Liver (tissue), 9 donors: Measurements from ENCODE around the gene VSIG2. TPM values are rescaled to one million over a fixed set of nuclear protein-coding genes. Genes with fewer than 3 reads are reported as not detected.

Source experiments
- DNase-seq: peaks from one replicate; pipeline ENCODE4 v3.0.0-alpha.2; 2017; ENCODE audit warnings: low spot score
- H3K27ac ChIP-seq, 2 donors: one replicate each; pipeline ENCODE4 v1.7.0; 2013; ENCODE audit warnings: inconsistent platforms in 2 of 2, low read length in 2 of 2, control low read depth in 1 of 2, low read depth in 1 of 2, mild to moderate bottlenecking in 1 of 2
- H3K27me3 ChIP-seq, 4 donors: one replicate each; pipeline versions ENCODE4 v1.6.1 to v1.7.0; 2013; ENCODE audit warnings: low read length in 3 of 4, inconsistent platforms in 1 of 4, mild to moderate bottlenecking in 1 of 4, moderate library complexity in 1 of 4; ENCODE audit not compliant: control insufficient read depth in 4 of 4, insufficient read depth in 4 of 4
- H3K36me3 ChIP-seq, 4 donors: one replicate each; pipeline versions ENCODE4 v1.6.1 to v1.7.0; 2013; ENCODE audit warnings: low read length in 3 of 4, mild to moderate bottlenecking in 3 of 4, low read depth in 1 of 4, moderate library complexity in 1 of 4; ENCODE audit not compliant: control insufficient read depth in 4 of 4, insufficient read depth in 3 of 4
- H3K4me1 ChIP-seq, 4 donors: one replicate each; pipeline versions ENCODE4 v1.6.1 to v1.7.0; 2013; ENCODE audit warnings: low read length in 3 of 4, mild to moderate bottlenecking in 3 of 4, moderate library complexity in 1 of 4; ENCODE audit not compliant: control insufficient read depth in 4 of 4, insufficient read depth in 4 of 4
- H3K4me3 ChIP-seq, 3 donors: one replicate each; pipeline versions ENCODE4 v1.6.1 to v1.7.0; 2013; ENCODE audit warnings: low read length in 3 of 3, control low read depth in 1 of 3, low read depth in 1 of 3, mild to moderate bottlenecking in 1 of 3
- H3K9ac ChIP-seq, 2 donors: one replicate each; pipeline ENCODE4 v1.7.0; 2013; ENCODE audit warnings: low read length in 2 of 2, mild to moderate bottlenecking in 2 of 2, moderate library complexity in 2 of 2, control low read depth in 1 of 2, low read depth in 1 of 2
- H3K9me3 ChIP-seq, 4 donors: one replicate each; pipeline versions ENCODE4 v1.6.1 to v1.7.0; 2013; ENCODE audit warnings: low read length in 3 of 4; ENCODE audit not compliant: control insufficient read depth in 4 of 4
- EGR1 ChIP-seq, 2 donors: IDR thresholded peaks; 2 replicates each; pipeline ENCODE4 v1.6.1; 2016 to 2018; ENCODE audit warnings: antibody characterized with exemption in 2 of 2, low read depth in 2 of 2
- FOXA1 ChIP-seq: IDR thresholded peaks from 2 replicates; pipeline ENCODE4 v1.6.1; 2016; ENCODE audit warnings: antibody characterized with exemption
- GABPA ChIP-seq, 2 donors: IDR thresholded peaks in 1 of 2; conservative IDR thresholded peaks in 1 of 2; 2 replicates each; pipeline ENCODE4 v1.6.1; 2016; ENCODE audit warnings: antibody characterized with exemption in 2 of 2, mild to moderate bottlenecking in 1 of 2, moderate library complexity in 1 of 2
- HNF4A ChIP-seq, 2 donors: conservative IDR thresholded peaks; 2 replicates each; pipeline ENCODE4 v1.6.1; 2016; ENCODE audit warnings: antibody characterized with exemption in 2 of 2, mild to moderate bottlenecking in 2 of 2
- HNF4G ChIP-seq: IDR thresholded peaks from 2 replicates; pipeline ENCODE4 v1.6.1; 2016; ENCODE audit warnings: antibody characterized with exemption
- NR2F2 ChIP-seq: IDR thresholded peaks from 2 replicates; pipeline ENCODE4 v1.6.1; 2016; ENCODE audit warnings: antibody characterized with exemption
- RAD21 ChIP-seq, 2 donors: IDR thresholded peaks; 2 replicates each; pipeline ENCODE4 v1.6.1; 2016; ENCODE audit warnings: antibody characterized with exemption in 2 of 2, mild to moderate bottlenecking in 2 of 2
- REST ChIP-seq: IDR thresholded peaks from 2 replicates; pipeline ENCODE4 v1.6.1; 2016; ENCODE audit warnings: antibody characterized with exemption, mild to moderate bottlenecking
- RXRA ChIP-seq, 2 donors: IDR thresholded peaks; 2 replicates each; pipeline ENCODE4 v1.6.1; 2017 to 2018; ENCODE audit warnings: antibody characterized with exemption in 2 of 2, mild to moderate bottlenecking in 1 of 2
- SP1 ChIP-seq: IDR thresholded peaks from 2 replicates; pipeline ENCODE4 v1.6.1; 2018; ENCODE audit warnings: antibody characterized with exemption, mild to moderate bottlenecking
- TAF1 ChIP-seq: conservative IDR thresholded peaks from 2 replicates; pipeline ENCODE4 v1.6.1; 2016; ENCODE audit warnings: antibody characterized with exemption, mild to moderate bottlenecking
- WGBS: extraction: QIAGEN DNeasy Blood & Tissue Kit; methylation state at CpG from one replicate; pipeline ENCODE4 v1.1.7; 2013; 5-methylcytosine and 5-hydroxymethylcytosine counted together
- polyA plus RNA-seq, 2 donors: library from polyadenylated mRNA; stranded (reverse) in 1 of 2; unstranded in 1 of 2; fragments of 200-250 nt in 1 of 2; fragments of >200 nt in 1 of 2; fragmentation: Nextera tagmentation in 1 of 2; extraction: Ambion mirVana in 1 of 2; gene quantifications; one replicate each; pipeline versions ENCODE4 v1.2.1 to v1.2.3, GENCODE V29; 2013 to 2015
- total RNA-seq, 2 donors: library from RNA; depleted of rRNA; stranded (reverse); fragments of >200 nt; gene quantifications; one replicate each; pipeline ENCODE4 v1.2.3, GENCODE V29; 2014
- TF ChIP-seq, protein P1 (sequence below): IDR thresholded peaks from 2 replicates; pipeline ENCODE4 v1.6.1; 2016; ENCODE audit warnings: antibody characterized with exemption
- TF ChIP-seq, protein P2 (sequence below): fragments of 150-350 bp; IDR thresholded peaks from 2 replicates; pipeline ENCODE4 v1.5.1; 2017; ENCODE audit warnings: improper control_type of control experiment, low read depth, low read length; ENCODE audit not compliant: missing input control
- donor health status: healthy.
- donor health status: healthy.
- donor health status: healthy.
- donor health status: healthy.
- donor health status: healthy.

The VSIG2 gene
- total and polyA plus RNA-seq, 4 donors = 0.51 to 1.3 (median 0.75) TPM; not detected in 1

DNA sequence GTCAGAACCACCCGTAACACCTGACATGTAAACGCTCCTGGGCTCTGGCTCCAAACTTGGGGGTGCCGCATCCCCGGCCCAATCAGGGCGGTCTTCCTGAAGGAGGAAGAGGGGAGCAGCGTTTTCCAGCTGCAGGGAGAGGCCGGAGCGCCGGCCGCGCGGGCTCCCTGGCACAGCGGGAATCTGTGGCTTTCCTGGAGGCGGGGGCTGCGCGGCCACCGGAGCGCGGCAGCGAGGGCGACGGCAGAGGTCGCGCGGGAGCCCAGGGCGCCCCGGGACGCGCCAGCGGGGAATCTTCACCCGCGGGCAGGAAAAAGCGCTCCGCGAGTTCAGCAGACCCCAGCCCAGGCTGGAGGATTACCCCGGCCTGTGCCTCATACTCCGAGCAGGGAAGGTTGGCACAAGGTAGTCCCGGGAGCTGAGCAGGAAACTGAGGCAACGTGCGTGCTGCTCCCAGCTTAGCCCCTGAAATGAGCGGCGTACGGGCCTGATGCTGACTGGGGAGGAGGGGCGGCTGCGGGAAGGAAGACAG is 10.6 kb upstream of the VSIG2 start:
- Histone ChIP-seq H3K9ac (peak overlapping the region in 1 of 2 donors; percentile 3), H3K27me3 (peaks cover 0 to 8% (median 5%) of the 10 kb centered on the region in 4 donors), H3K4me1 (peaks cover 18 to 39% (median 22%) of the 10 kb centered on the region in 4 donors), H3K36me3 (peaks cover 0 to 6% (median 5%) of the 10 kb centered on the region in 4 donors), H3K4me3 (peak overlapping the region in 2 of 3 donors; percentile 60 to 68), H3K9me3 (no peaks in the 10 kb centered on the region), H3K27ac (peak overlapping the region; percentile 17 to 39)
- under 1% methylated on average over 45 of the region's 45 CpGs for WGBS
- no peak for DNase-seq
- TF ChIP-seq HNF4A (conservative IDR thresholded peaks at IDR 0.05) (no peak), RAD21 (IDR thresholded peaks at IDR 0.05) (no peak)

DNA sequence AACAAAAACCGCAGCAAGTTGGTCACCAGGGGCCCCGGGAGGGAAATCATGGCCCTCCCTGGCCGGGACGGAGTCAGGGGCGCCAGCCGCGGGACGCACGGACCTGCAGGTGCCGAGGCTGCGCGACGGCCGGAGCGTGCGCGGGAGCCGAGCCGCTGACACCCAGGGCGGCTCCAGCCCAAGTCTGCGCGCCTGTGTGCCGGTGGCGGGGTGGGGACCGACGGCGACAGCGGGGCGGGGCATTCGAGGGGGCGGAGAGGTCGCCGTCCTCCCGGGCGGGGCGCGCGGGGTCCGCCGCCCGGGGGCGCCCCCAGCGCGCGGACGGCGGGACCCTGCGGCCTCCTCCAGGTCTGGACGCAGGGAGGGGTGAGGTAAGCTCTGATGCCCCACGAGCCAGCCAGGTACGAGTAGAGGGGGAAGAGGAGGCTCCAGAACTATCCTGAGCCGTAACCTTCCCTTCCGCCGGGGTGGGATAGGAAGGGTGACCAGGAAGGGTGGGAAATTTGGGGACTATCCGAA is 10.1 kb upstream of the VSIG2 start, which contains the start of gene ESAM:
Gene ESAM, minus strand, starts transcription at position 186 of the 519 bp plus-strand sequence. Its CDS starts 136 bp downstream, at position 50.
- under 1% methylated on average over 55 of the region's 55 CpGs for WGBS
- no peak for TF ChIP-seq RXRA (IDR thresholded peaks at IDR 0.05)
- TF ChIP-seq REST = no peak
- no peak for TF ChIP-seq GABPA (IDR thresholded peaks at IDR 0.05 in 1 of 2, conservative IDR thresholded peaks at IDR 0.05 in 1 of 2)
- no peak for TF ChIP-seq EGR1 (IDR thresholded peaks at IDR 0.05; ENCODE audit: low read depth in 2 of 2)
- TF ChIP-seq HNF4G = no peak
- TF ChIP-seq, protein P1, sequence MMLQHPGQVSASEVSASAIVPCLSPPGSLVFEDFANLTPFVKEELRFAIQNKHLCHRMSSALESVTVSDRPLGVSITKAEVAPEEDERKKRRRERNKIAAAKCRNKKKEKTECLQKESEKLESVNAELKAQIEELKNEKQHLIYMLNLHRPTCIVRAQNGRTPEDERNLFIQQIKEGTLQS = no peak
- TF ChIP-seq SP1 = no peak
- no peak for TF ChIP-seq TAF1
- TF ChIP-seq FOXA1 = no peak
- no peak for TF ChIP-seq HNF4A (conservative IDR thresholded peaks at IDR 0.05)
- H3K4me3 ChIP-seq = peak within 1 kb of the TSS; percentile 42 to 68 (median 60)
- peaks cover 0 to 1% (median under 1%) of the 10 kb centered on the region in 4 donors for H3K36me3 ChIP-seq
- H3K27me3 ChIP-seq = peaks cover 0 to 8% (median 5%) of the 10 kb centered on the region in 4 donors
- H3K9me3 ChIP-seq = no peaks in the 10 kb centered on the region
- H3K9ac ChIP-seq = peak within 1 kb of the TSS; percentile 3 to 43
- no peak for DNase-seq
- peak within 1 kb of the TSS; percentile 82 to 84 for H3K27ac ChIP-seq
- peaks cover 18 to 39% (median 22%) of the 10 kb centered on the region in 4 donors for H3K4me1 ChIP-seq

DNA sequence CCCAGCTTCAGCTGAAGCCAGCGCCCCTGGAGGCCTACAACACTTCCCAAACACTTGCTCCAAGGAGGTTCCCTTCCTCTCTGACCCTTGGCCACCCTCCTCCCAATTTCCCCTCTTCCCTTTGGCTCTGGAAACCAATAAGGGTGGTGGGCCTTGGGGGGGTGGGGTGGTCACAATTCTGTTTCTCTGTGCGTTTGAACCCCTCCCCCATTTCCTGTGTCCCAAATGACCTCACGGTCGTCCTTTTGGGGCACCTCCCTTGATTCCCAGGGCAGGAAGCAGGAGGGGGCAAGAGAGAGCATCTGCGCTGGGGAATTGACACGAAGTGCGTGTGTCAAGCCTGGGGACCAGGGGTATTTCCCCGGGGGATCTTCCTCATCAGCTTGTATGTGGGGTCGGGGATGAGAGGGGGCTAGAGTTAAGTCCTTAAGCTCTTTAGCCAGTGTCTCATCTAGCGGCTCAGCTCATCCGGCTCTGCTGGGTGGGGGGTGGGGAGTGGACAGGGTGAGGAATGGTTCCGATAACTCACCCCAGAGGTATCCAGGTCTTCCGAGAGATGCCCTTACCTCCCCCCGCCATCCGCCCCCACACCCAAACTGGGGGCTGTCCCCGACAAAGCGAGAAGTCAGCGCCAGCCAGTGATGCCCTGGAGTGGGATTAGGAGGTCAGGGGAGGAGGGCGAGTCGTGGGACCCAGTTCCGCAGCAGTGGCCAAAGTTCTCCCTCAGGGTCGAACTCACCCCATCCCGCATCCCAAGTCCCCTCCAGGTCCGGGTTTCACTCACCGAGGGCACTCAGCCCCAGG is 9.4 kb upstream of the VSIG2 start:
- TF ChIP-seq GABPA (IDR thresholded peaks at IDR 0.05 in 1 of 2, conservative IDR thresholded peaks at IDR 0.05 in 1 of 2) (no peak), NR2F2 (peak; percentile 61), TAF1 (no peak), RXRA (IDR thresholded peaks at IDR 0.05) (peak; percentile 8 to 43), HNF4A (conservative IDR thresholded peaks at IDR 0.05) (no peak)
- TF ChIP-seq, protein P2, sequence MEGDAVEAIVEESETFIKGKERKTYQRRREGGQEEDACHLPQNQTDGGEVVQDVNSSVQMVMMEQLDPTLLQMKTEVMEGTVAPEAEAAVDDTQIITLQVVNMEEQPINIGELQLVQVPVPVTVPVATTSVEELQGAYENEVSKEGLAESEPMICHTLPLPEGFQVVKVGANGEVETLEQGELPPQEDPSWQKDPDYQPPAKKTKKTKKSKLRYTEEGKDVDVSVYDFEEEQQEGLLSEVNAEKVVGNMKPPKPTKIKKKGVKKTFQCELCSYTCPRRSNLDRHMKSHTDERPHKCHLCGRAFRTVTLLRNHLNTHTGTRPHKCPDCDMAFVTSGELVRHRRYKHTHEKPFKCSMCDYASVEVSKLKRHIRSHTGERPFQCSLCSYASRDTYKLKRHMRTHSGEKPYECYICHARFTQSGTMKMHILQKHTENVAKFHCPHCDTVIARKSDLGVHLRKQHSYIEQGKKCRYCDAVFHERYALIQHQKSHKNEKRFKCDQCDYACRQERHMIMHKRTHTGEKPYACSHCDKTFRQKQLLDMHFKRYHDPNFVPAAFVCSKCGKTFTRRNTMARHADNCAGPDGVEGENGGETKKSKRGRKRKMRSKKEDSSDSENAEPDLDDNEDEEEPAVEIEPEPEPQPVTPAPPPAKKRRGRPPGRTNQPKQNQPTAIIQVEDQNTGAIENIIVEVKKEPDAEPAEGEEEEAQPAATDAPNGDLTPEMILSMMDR = no peak
- TF ChIP-seq, protein P1 = no peak
- Histone ChIP-seq H3K9me3 (no peaks in the 10 kb centered on the region), H3K27me3 (peaks cover 0 to 8% (median 5%) of the 10 kb centered on the region in 4 donors), H3K36me3 (no peaks in the 10 kb centered on the region), H3K4me3 (peak overlapping the region; percentile 42 to 60 (median 52)), H3K27ac (peak overlapping the region; percentile 82 to 84), H3K9ac (peak overlapping the region in 1 of 2 donors; percentile 43), H3K4me1 (peaks cover 18 to 39% (median 22%) of the 10 kb centered on the region in 4 donors)
- DNase-seq = no peak
- 12% methylated on average over 25 of the region's 25 CpGs for WGBS
